Endodermal cell (in vitro differentiated cells): Measurements from ENCODE around the gene SNCAIP. TPM values are rescaled to one million over a fixed set of nuclear protein-coding genes. Genes with fewer than 3 reads are reported as not detected.

ENCODE experiments used
- DNase-seq: peaks from one replicate; pipeline ENCODE4 v3.0.0-alpha.2; 2017
- H3K27ac ChIP-seq: 2 replicates; pipeline ENCODE4 v1.5.1; 2013; ENCODE audit warnings: mild to moderate bottlenecking, low read depth, low read length, moderate library complexity
- H3K27me3 ChIP-seq: 2 replicates; pipeline ENCODE4 v1.6.1; 2013; ENCODE audit warnings: mild to moderate bottlenecking, low read length, moderate library complexity; ENCODE audit not compliant: insufficient read depth, control insufficient read depth, poor library complexity, severe bottlenecking
- H3K36me3 ChIP-seq: 2 replicates; pipeline ENCODE4 v1.7.0; 2013; ENCODE audit warnings: mild to moderate bottlenecking, low read length, moderate library complexity; ENCODE audit not compliant: control insufficient read depth, insufficient read depth
- H3K4me1 ChIP-seq: one replicate; pipeline ENCODE4 v1.7.0; 2013; ENCODE audit warnings: low read length; ENCODE audit not compliant: control insufficient read depth, insufficient read depth
- H3K4me3 ChIP-seq: 2 replicates; pipeline ENCODE4 v1.5.1; 2013; ENCODE audit warnings: mild to moderate bottlenecking, low read length, moderate library complexity
- H3K9ac ChIP-seq: 2 replicates; pipeline ENCODE4 v1.6.1; 2013; ENCODE audit warnings: mild to moderate bottlenecking, low read length, moderate library complexity; ENCODE audit not compliant: poor library complexity, severe bottlenecking; ENCODE audit errors: extremely low read depth
- H3K9me3 ChIP-seq: 2 replicates; pipeline ENCODE4 v1.6.1; 2013; ENCODE audit warnings: mild to moderate bottlenecking, low read length, moderate library complexity; ENCODE audit not compliant: control insufficient read depth
- H3K27ac Mint-ChIP-seq: 2 replicates; pipeline ENCODE4 v1.8.0; 2020; ENCODE audit warnings: mixed read lengths
- H3K27me3 Mint-ChIP-seq: 2 replicates; pipeline ENCODE4 v1.8.0; 2021; ENCODE audit warnings: mild to moderate bottlenecking, mixed read lengths; ENCODE audit not compliant: insufficient read depth
- H3K36me3 Mint-ChIP-seq: 2 replicates; pipeline ENCODE4 v1.8.0; 2020; ENCODE audit warnings: low read depth, mixed read lengths
- H3K4me1 Mint-ChIP-seq: 2 replicates; pipeline ENCODE4 v1.8.0; 2020; ENCODE audit warnings: mixed read lengths
- H3K4me3 Mint-ChIP-seq: 2 replicates; pipeline ENCODE4 v1.8.0; 2020; ENCODE audit warnings: mild to moderate bottlenecking, moderate library complexity, mixed read lengths
- H3K9me3 Mint-ChIP-seq: 2 replicates; pipeline ENCODE4 v1.8.0; 2020; ENCODE audit warnings: mild to moderate bottlenecking, mixed read lengths
- CTCF ChIP-seq: fragments of 200-600 bp; sonication (generic); conservative IDR thresholded peaks from 2 replicates; pipeline ENCODE4 v1.5.0; 2021; ENCODE audit warnings: antibody characterized with exemption, mild to moderate bottlenecking
- WGBS, 2 experiments: methylation state at CpG; one replicate each; pipeline versions ENCODE4 v1.1.5 to v1.1.7; 2013; ENCODE audit warnings: missing lambda C conversion rate in 2 of 2, mixed read lengths in 1 of 2; ENCODE audit not compliant: insufficient coverage in 1 of 2, insufficient read length in 1 of 2; 5-methylcytosine and 5-hydroxymethylcytosine counted together
- total RNA-seq, 2 donors: library from RNA; stranded (reverse); fragmentation: NEBNext Ultra II Directional in 1 of 2; extraction: Animal tissue kit (Norgen Biotek cat#: 25700) in 1 of 2; gene quantifications; 2 replicates in 1 of 2; 3 replicates in 1 of 2; pipeline ENCODE4 v1.2.1, GENCODE V29; 2021

The SNCAIP gene
- total RNA-seq, 2 donors from 2014 or later: 1.4 to 2.1 TPM

GRCh38 chr5:122292332-122292731 lies 19.7 kb upstream of the SNCAIP start:
- Histone ChIP-seq H3K27me3 (no peaks in the 10 kb centered on the region), H3K4me1 (no peaks in the 10 kb centered on the region), H3K4me3 (no peak overlapping the region), H3K9ac (no peak overlapping the region), H3K27ac (no peak overlapping the region), H3K36me3 (no peaks in the 10 kb centered on the region), H3K9me3 (peaks cover 9% of the 10 kb centered on the region)
- Mint-ChIP-seq H3K4me1 (peaks cover 6% of the 10 kb centered on the region), H3K4me3 (no peak overlapping the region), H3K27ac (no peak overlapping the region), H3K36me3 (no peaks in the 10 kb centered on the region), H3K27me3 (no peaks in the 10 kb centered on the region), H3K9me3 (peaks cover 4% of the 10 kb centered on the region)
- TF ChIP-seq CTCF: no peak
- WGBS, 2 experiments: 100% methylated on average over 2 of the region's 2 CpGs; no CpG with 5 or more reads in 1 of the 2 experiments
- no peak for DNase-seq

- no CpG with 5 or more reads among the region's 2 CpGs for WGBS, 2 experiments
- Mint-ChIP-seq H3K9me3 (peaks cover 4% of the 10 kb centered on the region), H3K27me3 (no peaks in the 10 kb centered on the region), H3K36me3 (no peaks in the 10 kb centered on the region), H3K4me3 (no peak overlapping the region), H3K4me1 (peaks cover 6% of the 10 kb centered on the region), H3K27ac (no peak overlapping the region)
- no peak overlapping the region for H3K27ac ChIP-seq
- TF ChIP-seq CTCF: peak; percentile 76
- no peaks in the 10 kb centered on the region for H3K4me1 ChIP-seq
- no peak overlapping the region for H3K4me3 ChIP-seq
- no peaks in the 10 kb centered on the region for H3K36me3 ChIP-seq
- peaks cover 9% of the 10 kb centered on the region for H3K9me3 ChIP-seq
- H3K9ac ChIP-seq: no peak overlapping the region
- H3K27me3 ChIP-seq: no peaks in the 10 kb centered on the region
- DNase-seq: peak; percentile 52
Measured at GRCh38 chr5:122295138-122295537, 16.9 kb upstream of the SNCAIP start.

GRCh38 chr5:122296871-122297270 lies 15.2 kb upstream of the SNCAIP start:
- TF ChIP-seq CTCF: no peak
- H3K4me1 Mint-ChIP-seq: no peaks in the 10 kb centered on the region
- no peak overlapping the region for H3K4me3 ChIP-seq
- H3K27me3 ChIP-seq: no peaks in the 10 kb centered on the region
- no peak overlapping the region for H3K27ac Mint-ChIP-seq
- H3K36me3 ChIP-seq: no peaks in the 10 kb centered on the region
- WGBS, 2 experiments: 50 to 63% methylated on average over 1 to 2 of the region's 2 CpGs
- no peak for DNase-seq
- H3K4me3 Mint-ChIP-seq: no peak overlapping the region
- peaks cover 9% of the 10 kb centered on the region for H3K9me3 ChIP-seq
- no peaks in the 10 kb centered on the region for H3K27me3 Mint-ChIP-seq
- H3K4me1 ChIP-seq: no peaks in the 10 kb centered on the region
- H3K9ac ChIP-seq: no peak overlapping the region
- H3K27ac ChIP-seq: no peak overlapping the region
- H3K36me3 Mint-ChIP-seq: no peaks in the 10 kb centered on the region
- H3K9me3 Mint-ChIP-seq: peaks cover 4% of the 10 kb centered on the region
